Stimulated activated CD4-positive, alpha-beta T cell treated with anti-CD3 and anti-CD28 coated beads, TNF-alpha, amount 100 ng/mL, for 4 hours (primary cell): ENCODE measurements around the gene ARSH.
"Not testable (repeated sequence)": the region's sequence is repeated elsewhere in the genome, so short reads cannot be mapped to it uniquely, and the experiment has no call there.

Source experiments
- DNase-seq, 3 experiments: peaks; one replicate each; pipeline ENCODE4 v3.0.0-alpha.2; 2020; ENCODE audit warnings: low read depth in 3 of 3

Gene ARSH

GRCh38 chrX:3006495-3006894, at the start of gene ARSH:
ARSH (plus strand) TSS chrX:3006546; CDS start chrX:3006613, 67 bp downstream.
- no peak for DNase-seq

GRCh38 chrX:2958199-2958598, 48.1 kb upstream of the ARSH start:
- DNase-seq = no peak

GRCh38 chrX:2960861-2961515, 45.4 kb upstream of the ARSH start:
- no peak for DNase-seq

- DNase-seq = no peak
These were observed 44.0 kb upstream of the ARSH start for GRCh38 chrX:2962381-2962780.

GRCh38 chrX:2963449-2963848, 42.9 kb upstream of the ARSH start:
- not testable (repeated sequence) for DNase-seq

- not testable (repeated sequence) for DNase-seq
These were observed 42.2 kb upstream of the ARSH start for GRCh38 chrX:2963992-2964794.

- no peak for DNase-seq
These were observed 40.4 kb upstream of the ARSH start for GRCh38 chrX:2965965-2966364.

GRCh38 chrX:2967012-2967411, 39.3 kb upstream of the ARSH start:
- no peak for DNase-seq

- DNase-seq = no peak
These were observed 38.8 kb upstream of the ARSH start for GRCh38 chrX:2967584-2967983.

GRCh38 chrX:2967998-2968909, 38.1 kb upstream of the ARSH start:
- DNase-seq = no peak

- no peak for DNase-seq
These were observed 37.3 kb upstream of the ARSH start for GRCh38 chrX:2969021-2969420.

- DNase-seq = no peak
These were observed 34.0 kb upstream of the ARSH start for GRCh38 chrX:2972391-2972790.

- no peak for DNase-seq
These were observed 31.4 kb upstream of the ARSH start for GRCh38 chrX:2974961-2975360.

GRCh38 chrX:2978639-2979038, 27.7 kb upstream of the ARSH start:
- not testable (repeated sequence) for DNase-seq

- DNase-seq = no peak
These were observed 22.0 kb upstream of the ARSH start for GRCh38 chrX:2984342-2984741.

GRCh38 chrX:2989565-2989964, 16.8 kb upstream of the ARSH start:
- no peak for DNase-seq

GRCh38 chrX:3010532-3010931, 4.2 kb downstream of the ARSH start:
- DNase-seq = no peak

- DNase-seq = no peak
These were observed 11.1 kb downstream of the ARSH start for GRCh38 chrX:3017492-3017891.

- DNase-seq = no peak
These were observed 17.8 kb downstream of the ARSH start for GRCh38 chrX:3024176-3024575.

GRCh38 chrX:3026074-3026815, 19.9 kb downstream of the ARSH start:
- no peak for DNase-seq

GRCh38 chrX:3029129-3029528, 22.8 kb downstream of the ARSH start:
- no peak for DNase-seq

- DNase-seq = no peak
These were observed 30.9 kb downstream of the ARSH start for GRCh38 chrX:3037218-3037617.
